IMR-90 (cell line): ENCODE data around the gene RNF213. TPM values are rescaled to one million over a fixed set of nuclear protein-coding genes. Genes with fewer than 3 reads are reported as not detected.
A peak's percentile ranks its signal among the peaks of the same experiment; 100 is the strongest.

Experiments used
- ATAC-seq: fragments of 200-7000 bp; cut with Tn5 transposase; 2 replicates; pipeline ENCODE4 v1.9.1; 2020; ENCODE audit warnings: low read depth, mild to moderate bottlenecking, moderate library complexity
- BruUV-seq: library from RNA; stranded (reverse); fragments of 400-500 nt; replicated peaks from 2 replicates; lab custom pipeline; 2021; lab: Mats Ljungman, UMichigan
- CTCF ChIA-PET: fragments of 300-600 bp; formaldehyde crosslinking; extraction: SDS; loops from one replicate; lab custom pipeline; 2021; ENCODE audit warnings: antibody characterized with exemption; lab: Yijun Ruan, JAX
- POLR2A ChIA-PET: fragments of 300-600 bp; sonication (Branson Sonifier 250); formaldehyde crosslinking; loops from one replicate; lab custom pipeline; 2022; ENCODE audit warnings: antibody characterized with exemption; ENCODE audit not compliant: unreplicated experiment; lab: Charles Lee
- DNase-seq: peaks from one replicate; pipeline ENCODE4 v3.0.0; 2013
- H2AFZ ChIP-seq: replicated peaks from 2 replicates; pipeline ENCODE3; 2013; ENCODE audit warnings: low read length, mild to moderate bottlenecking; ENCODE audit not compliant: poor library complexity
- H2AK5ac ChIP-seq: 2 replicates; pipeline ENCODE4 v1.6.1; 2013; ENCODE audit warnings: low read depth, low read length, inconsistent platforms
- H2AK9ac ChIP-seq: replicated peaks from 2 replicates; pipeline ENCODE3; 2013; ENCODE audit warnings: mild to moderate bottlenecking, low read depth, low read length, moderate library complexity; ENCODE audit not compliant: poor library complexity
- H2BK120ac ChIP-seq: 2 replicates; pipeline ENCODE4 v1.6.1; 2013; ENCODE audit warnings: low read depth, low read length, inconsistent platforms
- H2BK15ac ChIP-seq: 3 replicates; pipeline ENCODE4 v1.6.1; 2013; ENCODE audit warnings: low read depth, low read length, inconsistent platforms
- H2BK20ac ChIP-seq: 2 replicates; pipeline ENCODE4 v1.6.1; 2013; ENCODE audit warnings: low read depth, mild to moderate bottlenecking, inconsistent platforms, low read length, moderate library complexity
- H2BK5ac ChIP-seq: 2 replicates; pipeline ENCODE4 v1.6.1; 2013; ENCODE audit warnings: mild to moderate bottlenecking, low read depth, low read length, inconsistent platforms; ENCODE audit not compliant: poor library complexity, severe bottlenecking
- H3K14ac ChIP-seq: replicated peaks from 2 replicates; pipeline ENCODE4 v1.6.1; 2013; ENCODE audit warnings: low read depth, low read length, inconsistent platforms
- H3K18ac ChIP-seq: 2 replicates; pipeline ENCODE4 v1.6.1; 2013; ENCODE audit warnings: low read depth, low read length, control low read depth
- H3K23ac ChIP-seq: 2 replicates; pipeline ENCODE4 v1.6.1; 2013; ENCODE audit warnings: low read depth, low read length, inconsistent platforms
- H3K27ac ChIP-seq: 2 replicates; pipeline ENCODE4 v1.5.1; 2013; ENCODE audit warnings: mild to moderate bottlenecking, control low read depth, low read length; ENCODE audit not compliant: insufficient read depth
- H3K27me3 ChIP-seq: 2 replicates; pipeline ENCODE4 v1.6.1; 2013; ENCODE audit warnings: low read length; ENCODE audit not compliant: control insufficient read depth, insufficient read depth
- H3K36me3 ChIP-seq: 2 replicates; pipeline ENCODE4 v1.6.1; 2013; ENCODE audit warnings: low read length, mixed read lengths; ENCODE audit not compliant: control insufficient read depth, insufficient read depth
- H3K4ac ChIP-seq: 2 replicates; pipeline ENCODE4 v1.6.1; 2013; ENCODE audit warnings: low read depth, low read length, inconsistent platforms
- H3K4me1 ChIP-seq: 2 replicates; pipeline ENCODE4 v1.6.1; 2013; ENCODE audit warnings: low read length, mixed read lengths; ENCODE audit not compliant: control insufficient read depth, insufficient read depth
- H3K4me2 ChIP-seq: 2 replicates; pipeline ENCODE4 v1.6.1; 2013; ENCODE audit warnings: low read depth, mild to moderate bottlenecking, control low read depth, low read length, moderate library complexity
- H3K4me3 ChIP-seq: 2 replicates; pipeline ENCODE4 v1.5.1; 2013; ENCODE audit warnings: low read depth, mild to moderate bottlenecking, control low read depth, low read length, moderate library complexity; ENCODE audit not compliant: insufficient read depth
- H3K56ac ChIP-seq: 2 replicates; pipeline ENCODE4 v1.6.1; 2013; ENCODE audit warnings: low read length, inconsistent platforms; ENCODE audit not compliant: insufficient read depth; ENCODE audit errors: extremely low read depth
- H3K79me1 ChIP-seq, 2 experiments: 2 replicates each; pipeline ENCODE4 v1.6.1; 2013; ENCODE audit warnings: low read length in 2 of 2, inconsistent platforms in 1 of 2, low read depth in 1 of 2
- H3K9ac ChIP-seq: 2 replicates; pipeline ENCODE4 v1.6.1; 2013; ENCODE audit warnings: low read depth, low read length, control low read depth
- H3K9me1 ChIP-seq: 2 replicates; pipeline ENCODE4 v1.6.1; 2013; ENCODE audit warnings: low read length, inconsistent platforms; ENCODE audit not compliant: insufficient read depth
- H3K9me3 ChIP-seq: 2 replicates; pipeline ENCODE4 v1.6.1; 2013; ENCODE audit warnings: low read length; ENCODE audit not compliant: control insufficient read depth, insufficient read depth
- H4K20me1 ChIP-seq: 2 replicates; pipeline ENCODE4 v1.6.1; 2013; ENCODE audit warnings: low read length, inconsistent platforms; ENCODE audit not compliant: insufficient read depth
- H4K5ac ChIP-seq: 2 replicates; pipeline ENCODE4 v1.6.1; 2013; ENCODE audit warnings: mild to moderate bottlenecking, low read depth, low read length, control low read depth
- H4K8ac ChIP-seq, 2 experiments: 2 replicates each; pipeline ENCODE4 v1.6.1; 2013; ENCODE audit warnings: low read depth in 2 of 2, low read length in 2 of 2, control low read depth in 1 of 2, inconsistent platforms in 1 of 2
- H4K91ac ChIP-seq: 2 replicates; pipeline ENCODE4 v1.6.1; 2013; ENCODE audit warnings: low read depth, low read length, inconsistent platforms; ENCODE audit not compliant: insufficient read depth
- CTCF ChIP-seq: conservative IDR thresholded peaks from 2 replicates; pipeline ENCODE4 v1.5.1; 2012; ENCODE audit warnings: mild to moderate bottlenecking, low read depth, low read length, improper control_type of control experiment
- MAFK ChIP-seq: IDR thresholded peaks from 2 replicates; pipeline ENCODE4 v1.6.1; 2012; ENCODE audit warnings: low read depth, low read length, improper control_type of control experiment
- USF2 ChIP-seq: fragments of 150-350 bp; IDR thresholded peaks from 2 replicates; pipeline ENCODE4 v1.6.1; 2017; ENCODE audit warnings: mild to moderate bottlenecking, antibody characterized with exemption, low read length, low read depth
- WGBS, 2 experiments: methylation state at CpG; one replicate each; pipeline versions ENCODE4 v1.1.5 to v1.1.7; 2013; ENCODE audit warnings: missing lambda C conversion rate in 2 of 2; ENCODE audit not compliant: insufficient read length in 1 of 2; ENCODE audit errors: extremely low coverage in 2 of 2; 5-methylcytosine and 5-hydroxymethylcytosine counted together
- dilution Hi-C: fragments of 300-500 bp; cut with HindIII; formaldehyde crosslinking; loops from one replicate; pipeline ENCODE4 v1.14.3; 2018; ENCODE audit warnings: low sequenced_read_pairs; ENCODE audit not compliant: unreplicated experiment
- in situ Hi-C: fragments of 300-500 bp; cut with MboI; formaldehyde crosslinking; loops from 3 replicates; pipeline ENCODE4 v1.14.3; 2019; ENCODE audit warnings: low sequenced_read_pairs, inconsistent platforms, mixed read lengths
- intact Hi-C: fragments of 100-400 bp; cut with micrococcal nuclease; formaldehyde crosslinking; loops from 2 replicates; pipeline ENCODE4 v1.10.0; 2022
- polyA plus RNA-seq, 3 experiments: library from polyadenylated mRNA; depleted of rRNA; stranded (reverse); fragments of >200 nt; gene quantifications; 2 replicates each; pipeline ENCODE4 v1.2.3, GENCODE V29; 2012; ENCODE audit warnings: low replicate concordance in 1 of 3
- total RNA-seq: library from RNA; depleted of rRNA; stranded (reverse); fragments of >200 nt; gene quantifications from 2 replicates; pipeline ENCODE4 v1.2.3, GENCODE V29; 2012

Gene RNF213
- total and polyA plus RNA-seq, 2 of the 4 experiments (the other 2 are of a cell fraction), result 23.4 to 36.0 TPM

- Histone ChIP-seq H3K4me1 (peaks cover 7% of the 10 kb centered on the region), H4K91ac (no peak overlapping the region), H3K9me3 (no peaks in the 10 kb centered on the region), H3K4me2 (peak overlapping the region; percentile 95), H3K4me3 (peak overlapping the region; percentile 77), H3K9ac (peak overlapping the region; percentile 70), H4K8ac (no peak overlapping the region), H2AFZ (peak overlapping the region; percentile 99), H4K5ac (no peak overlapping the region), H2AK9ac (peak overlapping the region; percentile 16), H3K56ac (no peak overlapping the region), H3K18ac (no peak overlapping the region), H3K14ac (no peak overlapping the region), H4K20me1 (peaks cover 20% of the 10 kb centered on the region), H3K79me1 (peaks cover 24 to 44% of the 10 kb centered on the region in 2 experiments), H3K27ac (no peak overlapping the region), H2BK120ac (no peak overlapping the region), H3K27me3 (no peaks in the 10 kb centered on the region; the same call in 1 of the 2 replicates), H3K23ac (no peak overlapping the region), H2BK5ac (no peak overlapping the region), H2AK5ac (no peak overlapping the region), H3K36me3 (peaks cover 14% of the 10 kb centered on the region), H3K9me1 (peaks cover 18% of the 10 kb centered on the region), H2BK15ac (no peak overlapping the region), H3K4ac (no peak overlapping the region), H2BK20ac (no peak overlapping the region)
- WGBS, 2 experiments, result 57% methylated on average over 17 of the region's 26 CpGs; no CpG with 5 or more reads in 1 of the 2 experiments
- ATAC-seq, result no peak
- no peak for DNase-seq
- intact Hi-C loops (no loop called here), in situ Hi-C loops (no loop called here), dilution Hi-C loops (no loop called here)
- POLR2A ChIA-PET, result no interaction called here
- no TSS peak for BruUV-seq
- CTCF ChIA-PET, result interaction anchor here (1.1 kb wide), 1 partner anchor 13 kb away, joined by 3 read pairs; no protein-coding TSS in a partner anchor
- no peak for TF ChIP-seq USF2
- 0 out of 2 replicates have a peak, but pooled peaks have one; percentile 3 for TF ChIP-seq CTCF
- TF ChIP-seq MAFK, result no peak
Observed at GRCh38 chr17:80413771-80414507, 153.3 kb downstream of the RNF213 start.
